Stimulated activated CD4-positive, alpha-beta T cell treated with anti-CD3 and anti-CD28 coated beads, Interleukin-12 subunit alpha, Interleukin-12 subunit beta, amount 100 ng/mL, for 48 hours (primary cell): ENCODE measurements around the gene TYRP1.

ENCODE experiments used
- DNase-seq, 3 donors: peaks; one replicate each; pipeline ENCODE4 v3.0.0-alpha.2; 2020; ENCODE audit warnings: low read depth in 2 of 3, low spot score in 1 of 3

TYRP1 gene

GRCh38 chr9:12730927-12731326 lies 37.7 kb downstream of the TYRP1 start:
- no peak for DNase-seq

- DNase-seq, result no peak
These were observed 39.8 kb downstream of the TYRP1 start for GRCh38 chr9:12732971-12733370.

GRCh38 chr9:12735665-12736064 lies 42.5 kb downstream of the TYRP1 start:
- no peak for DNase-seq

- no peak for DNase-seq
These were observed 44.7 kb downstream of the TYRP1 start for GRCh38 chr9:12737871-12738270.

GRCh38 chr9:12739014-12739652 lies 45.9 kb downstream of the TYRP1 start:
- DNase-seq, result no peak

- no peak for DNase-seq
These were observed 47.7 kb downstream of the TYRP1 start for GRCh38 chr9:12740845-12741244.

GRCh38 chr9:12748016-12748415 lies 54.8 kb downstream of the TYRP1 start:
- no peak for DNase-seq

GRCh38 chr9:12748954-12749353 lies 55.8 kb downstream of the TYRP1 start:
- no peak for DNase-seq

GRCh38 chr9:12753931-12754330 lies 60.7 kb downstream of the TYRP1 start:
- DNase-seq, result no peak

GRCh38 chr9:12759761-12760160 lies 66.6 kb downstream of the TYRP1 start:
- no peak for DNase-seq
